SK-N-MC (cell line): ENCODE data around the gene CGB8.
"Not testable (repeated sequence)": the region's sequence is repeated elsewhere in the genome, so short reads cannot be mapped to it uniquely, and the experiment has no call there.

Experiments used
- EZH2 ChIP-seq: fragments of 200-600 bp; sonication (generic); IDR thresholded peaks from one replicate; pipeline ENCODE4 v1.6.1; 2017; ENCODE audit warnings: antibody characterized with exemption
- POLR2AphosphoS5 ChIP-seq: IDR thresholded peaks from 2 replicates; pipeline ENCODE4 v1.6.1; 2012; ENCODE audit warnings: mild to moderate bottlenecking, low read depth, low read length, borderline replicate concordance

DNA sequence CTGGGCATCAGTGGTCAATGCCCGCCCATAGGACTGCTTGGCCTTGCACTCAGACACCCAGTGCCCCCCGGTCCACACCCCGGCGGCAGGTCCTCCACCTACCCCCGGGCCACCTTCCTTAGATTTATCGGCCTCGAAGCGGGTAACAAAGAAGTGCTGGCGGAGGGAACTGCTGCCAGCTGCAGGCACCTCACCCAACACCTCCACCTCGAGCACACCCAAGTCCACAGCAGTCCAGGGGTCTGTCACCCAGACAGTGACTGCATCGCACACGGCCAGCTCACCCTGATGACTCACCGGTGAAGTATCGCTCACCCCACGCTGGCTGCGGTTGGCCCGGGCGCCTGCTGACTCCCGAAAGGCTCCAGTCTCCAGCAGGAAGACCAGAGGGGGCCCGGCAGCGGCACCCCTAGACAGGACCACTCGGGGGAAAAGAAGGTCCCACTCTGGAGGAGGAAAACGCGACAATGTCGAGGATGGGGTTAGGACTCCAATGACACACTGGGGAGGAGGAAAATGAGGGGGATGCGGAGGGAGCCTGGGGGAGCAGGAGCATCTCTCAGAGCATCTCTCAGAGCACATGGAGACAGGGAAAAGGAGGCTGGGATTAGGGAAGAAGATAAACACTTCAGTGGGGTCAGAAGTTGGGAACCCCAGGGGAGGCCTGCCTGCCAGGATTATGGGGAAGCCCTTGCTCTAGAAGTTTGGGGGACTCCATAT is 10.2 kb downstream of the CGB8 start:
- not testable (repeated sequence) for TF ChIP-seq POLR2AphosphoS5, EZH2
